RPMI8226 (cell line): ENCODE results near the gene ARHGAP26.

Source experiments
- DNase-seq: peaks from one replicate; pipeline ENCODE4 v3.0.0-alpha.2; 2015

ARHGAP26 gene

GRCh38 chr5:143237664-143238063, 467.5 kb downstream of the ARHGAP26 start:
- DNase-seq = no peak

GRCh38 chr5:143238620-143239019, 468.4 kb downstream of the ARHGAP26 start:
- DNase-seq = no peak

- DNase-seq = no peak
These were observed 469.8 kb downstream of the ARHGAP26 start for GRCh38 chr5:143239882-143240518.

GRCh38 chr5:143241892-143242291, 471.7 kb downstream of the ARHGAP26 start:
- DNase-seq = no peak

GRCh38 chr5:143243103-143243502, 472.9 kb downstream of the ARHGAP26 start:
- no peak for DNase-seq

GRCh38 chr5:143244000-143244736, 474.0 kb downstream of the ARHGAP26 start:
- DNase-seq = no peak

- no peak for DNase-seq
These were observed 474.8 kb downstream of the ARHGAP26 start for GRCh38 chr5:143244990-143245389.

- DNase-seq = no peak
These were observed 475.9 kb downstream of the ARHGAP26 start for GRCh38 chr5:143245929-143246561.

- no peak for DNase-seq
These were observed 477.1 kb downstream of the ARHGAP26 start for GRCh38 chr5:143247134-143247815.

GRCh38 chr5:143248391-143248790, 478.2 kb downstream of the ARHGAP26 start:
- DNase-seq = no peak

GRCh38 chr5:143248822-143249579, 478.8 kb downstream of the ARHGAP26 start:
- no peak for DNase-seq

GRCh38 chr5:143249851-143250250, 479.7 kb downstream of the ARHGAP26 start:
- no peak for DNase-seq

- DNase-seq = no peak
These were observed 481.0 kb downstream of the ARHGAP26 start for GRCh38 chr5:143251190-143251589.

GRCh38 chr5:143251946-143252345, 481.8 kb downstream of the ARHGAP26 start:
- no peak for DNase-seq

- no peak for DNase-seq
These were observed 484.6 kb downstream of the ARHGAP26 start for GRCh38 chr5:143254819-143255218.

- DNase-seq = no peak
These were observed 488.5 kb downstream of the ARHGAP26 start for GRCh38 chr5:143258559-143259253.

GRCh38 chr5:143259254-143259605, 489.1 kb downstream of the ARHGAP26 start:
- DNase-seq = no peak

GRCh38 chr5:143261748-143262392, 491.7 kb downstream of the ARHGAP26 start:
- DNase-seq = no peak

GRCh38 chr5:143262393-143263174, 492.4 kb downstream of the ARHGAP26 start:
- no peak for DNase-seq

GRCh38 chr5:143263272-143263810, 493.2 kb downstream of the ARHGAP26 start:
- DNase-seq = no peak

- no peak for DNase-seq
These were observed 495.8 kb downstream of the ARHGAP26 start for GRCh38 chr5:143265995-143266394.
